GM12878 (cell line): ENCODE results near the gene SCAMP5. TPM values are rescaled to one million over a fixed set of nuclear protein-coding genes. Genes with fewer than 3 reads are reported as not detected.

Source experiments
- ATAC-seq: fragments of 200-7000 bp; cut with Tn5 transposase; 3 replicates; pipeline ENCODE4 v1.9.1; 2020; ENCODE audit warnings: mild to moderate bottlenecking, moderate library complexity
- BruUV-seq: library from RNA; stranded (reverse); fragments of 400-500 nt; replicated peaks from 2 replicates; lab custom pipeline; 2021; lab: Mats Ljungman, UMichigan
- CTCF ChIA-PET: fragments of 300-600 bp; sonication (Branson Sonifier 250); formaldehyde crosslinking; extraction: SDS; loops from one replicate; lab custom pipeline; 2021; ENCODE audit warnings: inconsistent platforms; lab: Yijun Ruan, JAX
- POLR2A ChIA-PET: fragments of 350-600 bp; formaldehyde crosslinking; extraction: SDS; loops from one replicate; lab custom pipeline; 2021; ENCODE audit warnings: inconsistent platforms; lab: Charles Lee
- RAD21 ChIA-PET: fragments of 300-600 bp; sonication (Branson Sonifier 250); formaldehyde crosslinking; loops from one replicate; lab custom pipeline; 2023; ENCODE audit warnings: antibody characterized with exemption; ENCODE audit not compliant: unreplicated experiment; lab: Charles Lee
- SMC1A ChIA-PET: fragments of 300-600 bp; sonication (Branson Sonifier 250); formaldehyde crosslinking; loops from one replicate; lab custom pipeline; 2023; ENCODE audit not compliant: unreplicated experiment, uncharacterized antibody; lab: Charles Lee
- DNase-seq: peaks from one replicate; pipeline ENCODE4 v3.0.0-alpha.2; 2011; ENCODE audit warnings: low read depth, low spot score
- FAIRE-seq: peaks from 3 replicates; lab custom pipeline; 2011; peaks lifted over from hg19 to GRCh38; lab: Jason Lieb, UNC
- H2AFZ ChIP-seq: 2 replicates; pipeline ENCODE4 v1.6.0; 2011; ENCODE audit warnings: low read depth, low read length, control low read depth; ENCODE audit not compliant: control insufficient read depth
- H3K27ac ChIP-seq: 2 replicates; pipeline ENCODE4 v1.5.1; 2011; ENCODE audit warnings: control low read depth; ENCODE audit not compliant: control insufficient read depth, insufficient read depth
- H3K27me3 ChIP-seq, 2 experiments: replicated peaks in 1 of 2; 2 replicates each; pipeline versions ENCODE4 v1.6.0 to v1.6.1; 2011; ENCODE audit warnings: low read length in 1 of 2; ENCODE audit not compliant: control insufficient read depth in 2 of 2, insufficient read depth in 2 of 2
- H3K36me3 ChIP-seq, 2 experiments: 2 replicates each; pipeline ENCODE4 v1.5.1; 2011; ENCODE audit warnings: low read length in 1 of 2; ENCODE audit not compliant: control insufficient read depth in 2 of 2, insufficient read depth in 2 of 2
- H3K4me1 ChIP-seq: 2 replicates; pipeline ENCODE4 v1.6.1; 2011; ENCODE audit warnings: mild to moderate bottlenecking, low read length, moderate library complexity, mixed read lengths; ENCODE audit not compliant: control insufficient read depth, insufficient read depth
- H3K4me2 ChIP-seq: 2 replicates; pipeline ENCODE4 v1.6.0; 2011; ENCODE audit warnings: control low read depth; ENCODE audit not compliant: control insufficient read depth, insufficient read depth
- H3K4me3 ChIP-seq: fragments of 200-600 bp; sonication (generic); 2 replicates; pipeline ENCODE4 v1.5.1; 2016
- H3K79me2 ChIP-seq: 2 replicates; pipeline ENCODE4 v1.6.0; 2011; ENCODE audit warnings: low read length; ENCODE audit not compliant: control insufficient read depth, insufficient read depth
- H3K9ac ChIP-seq: 2 replicates; pipeline ENCODE4 v1.8.0; 2011; ENCODE audit warnings: low read length, control low read depth, mixed read lengths; ENCODE audit not compliant: control insufficient read depth, insufficient read depth
- H3K9me3 ChIP-seq: replicated peaks from 3 replicates; pipeline ENCODE4 v1.5.1; 2011; ENCODE audit warnings: mild to moderate bottlenecking, low read length; ENCODE audit not compliant: control insufficient read depth, insufficient read depth
- H4K20me1 ChIP-seq: 2 replicates; pipeline ENCODE4 v1.6.0; 2011; ENCODE audit not compliant: control insufficient read depth, insufficient read depth
- ATF3 ChIP-seq: IDR thresholded peaks from 2 replicates; pipeline ENCODE4 v1.6.1; 2011; ENCODE audit warnings: low read depth, mild to moderate bottlenecking, low read length, moderate library complexity, borderline replicate concordance; ENCODE audit errors: extremely low read depth
- CBFB ChIP-seq: IDR thresholded peaks from 2 replicates; pipeline ENCODE4 v1.6.1; 2016; ENCODE audit warnings: antibody characterized with exemption, low read depth
- ELK1 ChIP-seq: IDR thresholded peaks from 2 replicates; pipeline ENCODE4 v1.6.1; 2012; ENCODE audit warnings: low read depth, low read length, improper control_type of control experiment
- HDAC6 ChIP-seq: fragments of 200-600 bp; sonication (generic); IDR thresholded peaks from one replicate; pipeline ENCODE4 v1.8.0; 2017; ENCODE audit warnings: antibody characterized with exemption; ENCODE audit not compliant: unreplicated experiment
- IKZF1 ChIP-seq: fragments of 450-650 bp; conservative IDR thresholded peaks from 2 replicates; pipeline ENCODE4 v1.6.1; 2017; ENCODE audit warnings: antibody characterized with exemption, mild to moderate bottlenecking
- IRF4 ChIP-seq: IDR thresholded peaks from 2 replicates; pipeline ENCODE4 v1.6.1; 2011; ENCODE audit warnings: low read depth, low read length
- LARP7 ChIP-seq: fragments of 450-650 bp; IDR thresholded peaks from 2 replicates; pipeline ENCODE4 v1.6.1; 2017; ENCODE audit warnings: mild to moderate bottlenecking
- MTA2 ChIP-seq: fragments of 450-650 bp; IDR thresholded peaks from 2 replicates; pipeline ENCODE4 v1.6.1; 2016; ENCODE audit warnings: low read depth, mild to moderate bottlenecking, moderate library complexity
- MTA3 ChIP-seq: IDR thresholded peaks from 2 replicates; pipeline ENCODE4 v1.6.1; 2012; ENCODE audit warnings: low read length, inconsistent platforms, borderline replicate concordance
- POLR2AphosphoS2 ChIP-seq: IDR thresholded peaks from 2 replicates; pipeline ENCODE4 v1.6.1; 2011; ENCODE audit warnings: low read depth, mild to moderate bottlenecking, low read length, improper control_type of control experiment, moderate library complexity
- RBBP5 ChIP-seq: fragments of 200-600 bp; sonication (generic); conservative IDR thresholded peaks from 2 replicates; pipeline ENCODE4 v1.6.1; 2016
- SIX5 ChIP-seq: IDR thresholded peaks from 2 replicates; pipeline ENCODE4 v1.6.1; 2011; ENCODE audit warnings: mild to moderate bottlenecking, low read depth, low read length, moderate library complexity; ENCODE audit not compliant: severe bottlenecking
- SKIL ChIP-seq: fragments of 450-650 bp; IDR thresholded peaks from 2 replicates; pipeline ENCODE4 v1.6.1; 2017; ENCODE audit warnings: mild to moderate bottlenecking, low read depth, inconsistent platforms; ENCODE audit not compliant: poor library complexity, severe bottlenecking
- SMARCA5 ChIP-seq: fragments of 450-650 bp; IDR thresholded peaks from 2 replicates; pipeline ENCODE4 v1.6.1; 2017; ENCODE audit warnings: mild to moderate bottlenecking
- SMC3 ChIP-seq: IDR thresholded peaks from 2 replicates; pipeline ENCODE4 v1.6.1; 2011; ENCODE audit warnings: low read length, improper control_type of control experiment, borderline replicate concordance
- SP1 ChIP-seq: IDR thresholded peaks from one replicate; pipeline ENCODE4 v1.6.1; 2011; ENCODE audit warnings: low read depth, low read length
- TAF1 ChIP-seq: IDR thresholded peaks from 2 replicates; pipeline ENCODE4 v1.6.1; 2011; ENCODE audit warnings: mild to moderate bottlenecking, low read depth, low read length, borderline replicate concordance
- ZBTB33 ChIP-seq: fragments of 450-650 bp; IDR thresholded peaks from 2 replicates; pipeline ENCODE4 v1.6.1; 2017; ENCODE audit warnings: mild to moderate bottlenecking
- ZNF24 ChIP-seq: fragments of 450-650 bp; IDR thresholded peaks from 2 replicates; pipeline ENCODE4 v1.6.1; 2017; ENCODE audit warnings: antibody characterized with exemption, mild to moderate bottlenecking
- WGBS: methylation state at CpG from one replicate; pipeline ENCODE4 v1.1.6; 2016; ENCODE audit warnings: low lambda C conversion rate; ENCODE audit not compliant: insufficient replicate concordance, insufficient coverage; ENCODE audit errors: missing lambda C conversion rate; 5-methylcytosine and 5-hydroxymethylcytosine counted together
- in situ Hi-C: fragments of 300-500 bp; cut with MboI; formaldehyde crosslinking; loops from 9 replicates; pipeline ENCODE4 v1.14.3; 2018; ENCODE audit warnings: mixed read lengths
- intact Hi-C: fragments of 100-400 bp; cut with micrococcal nuclease; formaldehyde crosslinking; loops from one replicate; pipeline ENCODE4 v1.14.2; 2022; ENCODE audit not compliant: unreplicated experiment
- polyA plus RNA-seq, 11 experiments: library from polyadenylated mRNA; depleted of rRNA in 4 of 11; unstranded in 6 of 11; stranded (reverse) in 5 of 11; fragments of >200 nt; fragmentation: Nextera tagmentation in 4 of 11; fragmentation: Illumina TruSeq in 1 of 11; extraction: Ambion mirVana in 4 of 11; extraction: Trizol in 1 of 11; gene quantifications; 1 replicate in 1 of 11; 2 replicates in 10 of 11; pipeline versions ENCODE4 v1.2.1 to v1.2.3, GENCODE V29; 2011 to 2016; ENCODE audit warnings: inconsistent platforms in 2 of 11, missing spikeins in 2 of 11, low read depth in 1 of 11
- total RNA-seq, 4 experiments: library from RNA; depleted of rRNA in 3 of 4; stranded (reverse); fragments of >200 nt in 3 of 4; fragmentation: Illumina TruSeq in 1 of 4; extraction: Trizol in 1 of 4; gene quantifications; 2 replicates each; pipeline versions ENCODE4 v1.2.1 to v1.2.3, GENCODE V29; 2013 to 2021

The SCAMP5 gene
- total and polyA plus RNA-seq, 10 of the 15 experiments (the other 5 are each of a cell fraction or from before 2014, with no cell fraction given), result 1.6 to 41.6 (median 16.9) TPM

- Histone ChIP-seq H3K9ac (no peak overlapping the region), H4K20me1 (no peaks in the 10 kb centered on the region), H3K36me3 (peaks cover 0 to 5% of the 10 kb centered on the region in 2 experiments; a peak in 2 of 4 replicates), H3K9me3 (no peaks in the 10 kb centered on the region), H3K27ac (no peak overlapping the region), H2AFZ (no peak overlapping the region), H3K79me2 (peaks cover 3% of the 10 kb centered on the region; the same call in 1 of the 2 replicates), H3K27me3 (no peaks in the 10 kb centered on the region), H3K4me1 (peaks cover 24% of the 10 kb centered on the region), H3K4me2 (no peak overlapping the region), H3K4me3 (no peak overlapping the region)
- intact Hi-C loops, result no loop called here
- 97% methylated on average over 3 of the region's 3 CpGs for WGBS
- POLR2A ChIA-PET, result interaction anchor here (0.6 to 2.1 kb wide), 5 partner anchors 13 to 165 kb away, joined by 3 to 5 read pairs (median 3); no protein-coding TSS in a partner anchor
- CTCF ChIA-PET, result interaction anchor here (0.8 to 5.6 kb wide), 4 partner anchors 9 to 165 kb away, joined by 3 to 28 read pairs (median 6); no protein-coding TSS in a partner anchor
- ATAC-seq (no peak), DNase-seq (no peak), FAIRE-seq (no peak)
- in situ Hi-C loops, result no loop called here
- no TSS peak for BruUV-seq
- RAD21 ChIA-PET, result interaction anchor here (1.2 to 3.6 kb wide), 4 partner anchors 9 to 166 kb away, joined by 3 to 28 read pairs (median 3); no protein-coding TSS in a partner anchor
- no peak for TF ChIP-seq SKIL
- TF ChIP-seq TAF1, result no peak
- TF ChIP-seq HDAC6, result no peak
- TF ChIP-seq ATF3, result no peak
- no peak for TF ChIP-seq ELK1
- no peak for TF ChIP-seq RBBP5
- TF ChIP-seq CBFB, result no peak
- no peak for TF ChIP-seq SIX5
- no peak for TF ChIP-seq ZNF24
- no peak for TF ChIP-seq SMC3
- TF ChIP-seq IKZF1, result no peak
- TF ChIP-seq SP1, result no peak
- no peak for TF ChIP-seq MTA2
- no peak for TF ChIP-seq LARP7
- no peak for TF ChIP-seq MTA3
- TF ChIP-seq SMARCA5, result no peak
- no peak for TF ChIP-seq ZBTB33
- TF ChIP-seq IRF4, result no peak
- no peak for TF ChIP-seq POLR2AphosphoS2
- SMC1A ChIA-PET, result interaction anchor here (1.0 to 1.9 kb wide), 4 partner anchors 23 to 168 kb away, joined by 3 to 7 read pairs (median 4); no protein-coding TSS in a partner anchor
These were observed 42.9 kb downstream of the SCAMP5 start for GRCh38 chr15:75038231-75038630.
